CD4-positive, alpha-beta T cell treated with Interleukin-1 beta for 1 hour (primary cell): ENCODE results near the gene EFCAB14.
A peak's percentile ranks its signal among the peaks of the same experiment; 100 is the strongest.
"Not testable (repeated sequence)": the region's sequence is repeated elsewhere in the genome, so short reads cannot be mapped to it uniquely, and the experiment has no call there.

Source experiments
- DNase-seq, 2 donors: peaks; one replicate each; pipeline ENCODE4 v3.0.0-alpha.2; 2020 to 2022

EFCAB14 gene

GRCh38 chr1:46721686-46722205 lies 2.8 kb upstream of the EFCAB14 start:
- DNase-seq: no peak

GRCh38 chr1:46721204-46721603 lies 2.3 kb upstream of the EFCAB14 start:
- DNase-seq: no peak

DNA sequence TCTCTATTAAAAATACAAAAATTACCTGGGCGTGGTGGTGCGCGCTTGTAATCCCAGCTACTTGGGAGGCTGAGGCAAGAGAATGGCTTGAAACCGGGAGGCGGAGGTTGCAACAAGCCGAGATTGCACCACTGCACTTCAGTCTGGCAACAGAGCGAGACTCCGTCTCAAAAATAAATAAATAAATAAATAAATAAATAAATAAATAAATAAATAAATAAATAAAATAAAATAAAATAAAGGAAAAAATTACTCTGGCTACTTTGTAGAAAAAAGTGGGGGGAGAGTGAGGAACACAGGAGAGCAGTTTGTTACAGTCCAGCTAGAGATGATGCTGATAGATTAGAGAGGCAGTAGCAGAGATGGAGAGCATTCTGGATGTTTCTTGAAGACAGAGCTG lies 1.4 kb upstream of the EFCAB14 start:
- DNase-seq: not testable (repeated sequence)

GRCh38 chr1:46719689-46720088 lies 775 bp upstream of the EFCAB14 start:
- no peak for DNase-seq

GRCh38 chr1:46718340-46718726 lies 581 bp downstream of the EFCAB14 start:
- no peak for DNase-seq

- DNase-seq: no peak
Measured at GRCh38 chr1:46717654-46718053, 1.3 kb downstream of the EFCAB14 start.

DNA sequence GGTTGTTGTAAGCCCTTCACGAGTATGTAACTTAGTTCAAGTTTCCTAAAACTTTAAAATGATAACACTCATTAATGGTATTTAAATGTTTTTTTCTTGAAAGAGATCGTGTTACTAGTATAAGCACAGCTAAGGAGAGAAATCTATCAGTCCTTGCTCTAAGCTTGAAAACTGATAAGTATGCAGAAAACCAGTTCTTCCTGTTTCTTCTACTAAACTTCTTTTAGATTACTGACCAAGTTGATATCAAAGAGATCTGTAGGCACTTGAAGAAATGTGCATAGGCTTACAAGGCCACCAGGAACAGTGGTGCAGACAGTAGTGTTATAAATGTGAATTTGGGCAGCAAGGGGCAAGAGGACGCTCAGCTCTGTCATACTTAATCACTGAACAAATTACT lies 3.9 kb downstream of the EFCAB14 start:
- DNase-seq: no peak

DNA sequence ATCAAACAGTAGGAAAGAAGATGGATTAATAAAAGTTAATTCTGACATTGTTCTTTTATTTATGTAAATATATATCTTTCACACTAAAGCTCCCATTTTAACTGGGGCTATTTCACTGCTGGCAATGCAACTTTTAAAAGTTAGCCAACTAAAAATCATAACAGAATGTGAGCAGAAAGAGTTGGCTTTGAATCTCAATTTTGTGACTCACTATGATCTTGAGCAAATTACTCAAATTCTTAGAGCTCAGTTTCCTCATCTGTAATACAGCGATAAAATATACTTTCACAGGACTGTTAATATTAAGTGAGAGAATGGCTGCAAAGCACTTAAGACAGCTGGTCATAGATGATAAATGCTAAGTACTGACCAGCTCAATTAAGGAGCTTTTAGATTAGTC lies 10.8 kb downstream of the EFCAB14 start:
- DNase-seq: no peak

- no peak for DNase-seq
Measured at GRCh38 chr1:46705408-46705807, 13.5 kb downstream of the EFCAB14 start.

GRCh38 chr1:46703927-46704641 lies 14.8 kb downstream of the EFCAB14 start:
- no peak for DNase-seq

DNA sequence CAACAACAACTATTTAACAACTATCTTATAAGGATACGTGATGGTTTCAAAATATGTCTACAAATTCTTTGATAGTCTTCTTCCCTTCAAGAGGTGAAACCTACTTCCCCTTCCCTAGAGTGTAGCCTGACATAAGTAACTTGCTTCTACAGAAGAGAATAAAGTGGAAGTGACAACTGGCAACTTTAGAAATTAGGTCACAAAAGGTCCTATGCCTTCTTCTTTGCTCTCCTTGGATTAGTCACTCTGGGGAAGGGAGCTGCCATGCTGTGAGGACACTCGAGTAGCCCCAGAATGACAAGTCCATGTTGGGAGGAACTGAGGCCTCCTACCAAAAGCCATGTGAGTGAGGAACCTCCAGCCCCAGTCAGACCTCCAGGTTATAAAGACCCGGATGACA lies 19.2 kb downstream of the EFCAB14 start:
- peak in 1 of 2 donors; percentile 16 for DNase-seq

DNA sequence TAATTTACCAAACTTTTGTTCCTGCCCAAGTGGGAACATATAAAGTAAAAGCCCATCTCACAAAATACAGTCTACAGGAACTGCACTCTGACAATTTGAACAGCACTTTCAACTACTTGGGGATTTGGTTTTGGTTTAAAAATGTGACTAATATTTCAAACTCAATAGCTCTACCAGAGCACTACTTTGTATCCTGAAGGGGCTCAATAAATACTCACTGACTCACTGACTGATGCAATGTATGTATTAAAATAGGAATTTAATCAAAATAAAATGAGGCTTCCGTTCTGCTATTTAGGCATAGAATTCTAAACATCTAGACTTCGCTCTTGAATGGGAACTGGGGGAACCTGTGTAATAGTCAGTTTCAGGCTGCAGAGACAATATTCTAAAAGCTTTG lies 21.9 kb downstream of the EFCAB14 start:
- DNase-seq: no peak

- not testable (repeated sequence) for DNase-seq
Measured at GRCh38 chr1:46694676-46695075, 24.2 kb downstream of the EFCAB14 start.

- no peak for DNase-seq
Measured at GRCh38 chr1:46692811-46693770, 25.8 kb downstream of the EFCAB14 start.

DNA sequence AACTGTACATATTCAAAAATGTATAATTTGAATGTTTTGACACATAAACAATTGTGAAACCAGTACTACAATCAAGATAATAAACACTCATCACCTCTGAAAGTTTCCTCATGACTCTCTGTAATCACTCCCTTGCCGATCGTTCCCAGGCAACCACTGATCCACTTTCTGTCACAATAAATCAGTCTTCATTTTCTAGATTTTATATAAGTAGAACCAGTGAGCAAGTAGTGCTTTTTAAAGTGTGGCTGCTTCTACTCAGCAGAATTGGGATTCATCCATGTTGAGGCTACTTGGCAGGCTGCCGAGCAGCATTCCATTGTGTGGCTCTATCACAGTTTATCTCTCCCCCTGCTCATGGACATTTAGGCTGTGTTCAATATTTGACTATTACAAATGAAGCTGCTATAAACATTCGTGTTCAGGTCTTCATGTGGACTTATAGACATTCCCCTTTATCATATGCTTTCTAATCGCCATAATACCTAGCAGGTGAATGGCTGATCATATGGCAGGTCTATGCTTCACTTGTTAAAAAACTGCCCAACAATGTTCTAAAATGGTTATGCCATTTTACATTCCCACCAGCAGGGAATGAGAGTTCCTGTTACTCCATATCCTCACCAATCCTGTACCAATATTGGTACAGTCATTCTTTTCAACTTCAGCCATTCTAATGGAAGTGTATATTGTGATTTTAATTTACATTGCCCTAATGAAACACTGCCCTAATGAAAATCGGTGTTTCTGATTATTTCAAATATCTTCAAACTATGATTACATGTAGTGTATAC lies 26.7 kb downstream of the EFCAB14 start:
- DNase-seq: no peak

- no peak for DNase-seq
Measured at GRCh38 chr1:46690931-46691421, 27.9 kb downstream of the EFCAB14 start.

DNA sequence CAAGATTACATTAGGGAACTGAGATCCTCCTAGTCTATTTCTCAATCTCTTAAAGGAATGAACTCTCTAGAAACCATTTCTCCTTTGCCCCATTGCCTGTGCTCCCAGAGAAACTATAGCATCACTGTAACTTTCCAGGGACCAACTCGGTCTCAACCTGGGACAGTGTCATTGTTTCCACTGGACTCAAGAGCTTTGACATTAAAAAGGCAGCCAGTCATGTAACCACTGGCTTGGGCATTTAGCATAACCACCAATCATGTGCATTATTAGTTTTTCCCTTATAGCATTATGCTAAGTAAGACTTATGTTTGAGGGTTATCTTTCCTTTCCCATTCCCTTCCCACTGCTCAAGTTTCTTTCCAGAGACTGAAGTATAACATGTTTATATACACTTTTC lies 29.0 kb downstream of the EFCAB14 start:
- no peak for DNase-seq

DNA sequence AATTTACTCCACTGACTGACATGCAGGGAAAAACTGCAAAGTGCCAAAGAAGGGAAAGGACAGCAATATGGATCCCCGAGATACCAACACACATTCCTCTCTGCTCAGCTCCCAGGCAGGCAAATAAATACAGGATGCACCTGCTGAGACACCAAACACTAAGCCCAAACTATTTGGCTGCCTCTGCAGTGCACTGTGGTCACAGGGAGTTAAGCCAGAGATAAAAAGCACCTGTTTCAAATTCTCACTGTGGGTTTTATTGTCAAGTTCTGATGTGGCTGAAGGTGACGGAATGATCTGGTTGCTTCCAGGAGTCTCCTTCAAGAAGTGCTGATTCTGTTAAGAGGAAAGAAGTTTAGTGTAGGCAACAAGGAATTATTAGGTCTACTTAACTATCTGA lies 29.6 kb downstream of the EFCAB14 start:
- DNase-seq: no peak

GRCh38 chr1:46687921-46688509 lies 30.9 kb downstream of the EFCAB14 start:
- DNase-seq: no peak

DNA sequence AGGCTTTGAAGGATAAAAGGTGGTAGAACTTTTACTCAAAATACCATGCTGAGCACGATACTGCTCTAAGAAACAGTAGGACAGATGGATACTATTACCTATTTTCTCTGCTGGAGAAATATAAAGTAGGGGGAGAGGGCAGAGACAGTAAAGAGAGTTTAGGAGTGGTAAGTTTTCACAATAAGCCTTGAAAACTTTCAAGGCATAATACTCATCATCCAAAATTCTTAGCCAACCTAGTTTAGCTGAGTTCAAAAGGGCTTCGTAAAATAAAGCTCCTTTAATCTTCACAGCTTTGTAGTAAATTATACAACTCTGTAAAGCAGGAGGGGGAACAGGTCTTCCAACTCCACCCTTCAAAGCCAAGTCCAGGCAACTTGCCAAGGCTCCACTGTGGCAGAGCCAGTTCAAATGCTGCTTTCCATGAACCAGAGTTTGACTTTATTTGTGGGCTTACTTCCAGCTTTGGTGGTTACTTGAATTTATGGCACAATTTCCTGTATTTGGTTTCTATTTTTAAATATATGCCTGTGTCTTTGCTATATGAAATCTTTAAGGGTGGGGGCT lies 31.7 kb downstream of the EFCAB14 start:
- no peak for DNase-seq

DNA sequence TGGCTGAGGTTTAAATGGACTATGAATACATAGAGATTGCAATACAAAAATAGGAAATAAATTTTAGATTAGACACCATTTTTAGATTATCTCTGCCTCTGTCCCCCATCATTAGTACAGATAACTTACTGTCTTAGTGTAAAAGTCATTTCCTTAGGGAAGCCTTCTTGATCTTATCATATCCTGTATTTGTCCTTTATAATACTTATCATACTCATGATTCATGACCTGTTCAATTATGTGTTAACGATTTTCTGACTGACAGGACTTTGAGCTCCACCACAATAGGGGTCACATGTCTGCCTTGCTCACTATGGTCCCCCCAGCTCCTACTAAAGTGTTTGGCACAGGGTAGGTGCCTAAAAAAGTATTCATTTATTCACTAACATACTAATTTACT lies 32.7 kb downstream of the EFCAB14 start:
- no peak for DNase-seq

DNA sequence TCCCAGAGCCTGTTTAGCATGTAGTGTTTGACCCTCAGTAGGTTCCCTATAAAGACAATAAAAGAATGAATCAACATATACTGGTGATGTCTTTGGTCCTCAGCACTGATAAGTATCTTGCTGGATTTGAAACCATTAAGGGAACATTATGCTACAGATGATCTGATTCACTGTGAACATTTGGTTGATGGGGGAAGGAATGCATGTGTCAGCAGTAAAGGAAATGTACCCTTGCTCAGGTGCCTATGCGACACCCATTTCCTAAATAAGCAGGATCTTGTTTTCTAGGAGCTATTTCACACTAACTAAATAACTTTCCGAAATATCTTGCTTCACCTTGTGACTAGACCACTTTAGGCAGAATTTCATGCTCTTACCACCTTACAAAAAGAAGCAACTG lies 34.2 kb downstream of the EFCAB14 start:
- DNase-seq: no peak
